Heart left ventricle (tissue), 16 donors: Measurements from ENCODE around the gene SEMA4D. TPM values are rescaled to one million over a fixed set of nuclear protein-coding genes. Genes with fewer than 3 reads are reported as not detected.

ENCODE experiments used
- ATAC-seq, 4 donors: fragments of 200-7000 bp; cut with Tn5 transposase; one replicate each; pipeline ENCODE4 v1.9.1; 2020 to 2022; ENCODE audit warnings: moderate library complexity in 4 of 4, mild to moderate bottlenecking in 3 of 4, moderate number of reproducible peaks in 1 of 4
- DNase-seq, 5 donors: peaks; one replicate each; pipeline ENCODE4 v3.0.0-alpha.2; 2020
- H3K27ac ChIP-seq, 12 donors: fragments of 200-600 bp; sonication (generic) in 4 of 12; one replicate each; pipeline versions ENCODE4 v1.5.0 to v1.8.0; 2016 to 2022; ENCODE audit warnings: mild to moderate bottlenecking in 2 of 12
- H3K27me3 ChIP-seq, 9 donors: fragments of 200-600 bp; sonication (generic) in 2 of 9; one replicate each; pipeline versions ENCODE4 v1.5.1 to v1.8.0; 2016 to 2022; ENCODE audit warnings: mild to moderate bottlenecking in 3 of 9
- H3K36me3 ChIP-seq, 9 donors: fragments of 200-600 bp; sonication (generic) in 2 of 9; one replicate each; pipeline versions ENCODE4 v1.5.0 to v1.8.0; 2018 to 2022; ENCODE audit warnings: mild to moderate bottlenecking in 2 of 9
- H3K4me1 ChIP-seq, 12 donors: fragments of 200-600 bp; sonication (generic) in 4 of 12; one replicate each; pipeline versions ENCODE4 v1.5.0 to v1.8.0; 2016 to 2022; ENCODE audit warnings: mild to moderate bottlenecking in 3 of 12
- H3K4me3 ChIP-seq, 12 donors: fragments of 200-600 bp; sonication (generic) in 4 of 12; one replicate each; pipeline versions ENCODE4 v1.5.0 to v1.8.0; 2017 to 2022; ENCODE audit warnings: mild to moderate bottlenecking in 9 of 12, moderate library complexity in 4 of 12
- H3K9me3 ChIP-seq, 12 donors: fragments of 200-600 bp; sonication (generic) in 4 of 12; one replicate each; pipeline versions ENCODE4 v1.5.0 to v1.8.0; 2016 to 2022; ENCODE audit warnings: mild to moderate bottlenecking in 1 of 12
- CTCF ChIP-seq, 12 donors: fragments of 200-600 bp; sonication (generic) in 4 of 12; IDR thresholded peaks; one replicate each; pipeline versions ENCODE4 v1.5.0 to v1.8.0; 2018 to 2022; ENCODE audit warnings: antibody characterized with exemption in 12 of 12, mild to moderate bottlenecking in 5 of 12
- POLR2A ChIP-seq, 2 donors: fragments of 450-650 bp; IDR thresholded peaks; one replicate each; pipeline ENCODE4 v1.6.1; 2017; ENCODE audit warnings: antibody characterized with exemption in 2 of 2, mild to moderate bottlenecking in 2 of 2, moderate library complexity in 2 of 2
- WGBS, 4 donors: extraction: QIAGEN DNeasy Blood & Tissue Kit in 2 of 4; methylation state at CpG; one replicate each; pipeline versions ENCODE4 v1.1.5 to v1.1.7; 2013 to 2018; 5-methylcytosine and 5-hydroxymethylcytosine counted together
- intact Hi-C, 10 donors: fragments of 100-400 bp; cut with DNase I; formaldehyde crosslinking; loops; one replicate each; pipeline versions ENCODE4 v1.11.1 to v1.14.2; 2022
- polyA plus RNA-seq, 2 donors: library from polyadenylated mRNA; stranded (reverse); fragments of 200-250 nt; gene quantifications; one replicate each; pipeline ENCODE4 v1.2.3, GENCODE V29; 2013
- total RNA-seq, 9 donors: library from RNA; depleted of rRNA in 2 of 9; stranded (reverse); fragments of >200 nt in 2 of 9; fragmentation: NEBNext Ultra II Directional in 3 of 9; extraction: Animal tissue kit (Norgen Biotek cat#: 25700) in 3 of 9; gene quantifications; one replicate each; pipeline versions ENCODE4 v1.1.0 to v1.2.4, GENCODE V29; 2016 to 2023
- donor health status: ischemic (EF 13 %, LVEDD 7.1; RV severe dilation, severe dysfunction).
- donor health status: healthy with polysubstance abuse.
- donor health status: DM: no; HTN: yes; CAD: no.
- donor health status: DM: no; HTN: no; CAD: no.
- donor health status: ischemic (EF 25% LVEDD 6.9; RV normal size, moderate dysfunction).
- donor health status: ischemic (EF 25% LVEDD 5.7; RV mildly dilated, moderate dysfunction).
- donor health status: healthy.
- donor health status: DM: yes; HTN: yes; CAD: no.
- donor health status: ischemic (EF 35%, LVEDD 5.7; RV mildly dilated, moderate dysfunction).
- donor health status: nonischemic (EF 11% LVEDD 7.7; RV severe dilation, severe dysfunction).
- donor health status: DM: yes; HTN: yes; CAD: no.
- donor health status: PGD.
- donor health status: ischemic (EF 29% LVEDD 5.4; RV normal size, mild dysfunction).
- donor health status: nonischemic (EF 23%, LVEDD 6.1; RV moderate dilation, normal function).

Gene SEMA4D
- total and polyA plus RNA-seq, 11 donors: 4.0 to 59.8 (median 20.2) TPM

GRCh38 chr9:89428901-89429890, 68.7 kb downstream of the SEMA4D start:
- H3K9me3 ChIP-seq: no peaks in the 10 kb centered on the region
- no peak overlapping the region for H3K4me3 ChIP-seq
- H3K27me3 ChIP-seq: no peaks in the 10 kb centered on the region
- peak in 3 of 12 donors; percentile 5 to 13 (median 11) for TF ChIP-seq CTCF (IDR thresholded peaks at IDR 0.05)
- no peak for TF ChIP-seq POLR2A (IDR thresholded peaks at IDR 0.05)
- peaks cover 0 to 78% (median 14%) of the 10 kb centered on the region in 12 donors for H3K4me1 ChIP-seq
- 89 to 93% (median 91%) methylated on average over 23 to 25 of the region's 25 CpGs for whole genome bisulfite sequencing, 4 donors
- no peak overlapping the region for H3K27ac ChIP-seq
- DNase-seq (peak in 1 of 5 donors; percentile 36), ATAC-seq (no peak)
- intact Hi-C loops: no loop called here
- H3K36me3 ChIP-seq: no peaks in the 10 kb centered on the region

DNA sequence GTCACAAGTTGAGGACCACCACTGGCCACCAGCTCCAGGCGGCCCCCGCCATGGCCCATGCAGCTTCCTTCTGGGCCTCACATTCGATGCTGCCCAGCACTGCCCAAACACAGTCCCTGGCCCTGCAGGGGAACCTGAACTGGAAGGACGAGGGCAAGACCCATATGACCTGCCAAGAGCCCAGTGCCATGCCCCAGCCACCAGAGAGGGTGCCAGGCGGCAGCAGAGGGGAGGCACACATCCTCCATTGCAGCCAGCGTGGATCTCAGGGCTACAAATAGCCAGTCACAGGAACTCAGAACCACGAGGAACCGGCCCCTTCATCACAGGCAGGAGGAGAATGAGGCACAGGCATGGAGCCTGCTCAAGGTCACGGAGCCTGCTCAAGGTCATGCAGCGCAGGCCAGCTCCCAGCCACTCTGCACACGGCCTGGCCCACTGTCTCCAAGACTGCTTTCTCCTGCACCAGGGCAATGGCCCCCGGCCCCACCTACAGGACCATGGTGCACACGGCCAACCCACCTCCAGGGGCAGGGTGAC, 69.6 kb downstream of the SEMA4D start:
- peak in 1 of 5 donors; percentile 53 for DNase-seq
- H3K27ac ChIP-seq: no peak overlapping the region
- WGBS, 4 donors: 75 to 97% (median 87%) methylated on average over 5 to 13 of the region's 13 CpGs
- H3K36me3 ChIP-seq: no peaks in the 10 kb centered on the region
- H3K9me3 ChIP-seq: no peaks in the 10 kb centered on the region
- peaks cover 0 to 80% (median 14%) of the 10 kb centered on the region in 12 donors for H3K4me1 ChIP-seq
- no peak overlapping the region for H3K4me3 ChIP-seq
- no peaks in the 10 kb centered on the region for H3K27me3 ChIP-seq
- intact Hi-C loops: no loop called here
- ATAC-seq: no peak
- TF ChIP-seq POLR2A (IDR thresholded peaks at IDR 0.05): no peak
- TF ChIP-seq CTCF (IDR thresholded peaks at IDR 0.05): no peak

- ATAC-seq: no peak
- no peaks in the 10 kb centered on the region for H3K27me3 ChIP-seq
- peaks cover 0 to 83% (median 11%) of the 10 kb centered on the region in 12 donors for H3K4me1 ChIP-seq
- intact Hi-C loops: no loop called here
- no peak overlapping the region for H3K4me3 ChIP-seq
- H3K27ac ChIP-seq: peak overlapping the region in 1 of 12 donors; percentile 49
- 91 to 96% (median 94%) methylated on average over 7 to 17 of the region's 17 CpGs for WGBS, 4 donors
- no peaks in the 10 kb centered on the region for H3K36me3 ChIP-seq
- TF ChIP-seq POLR2A (IDR thresholded peaks at IDR 0.05) (no peak), CTCF (IDR thresholded peaks at IDR 0.05) (no peak)
- peak in 1 of 5 donors; percentile 52 for DNase-seq
- no peaks in the 10 kb centered on the region for H3K9me3 ChIP-seq
Observed at GRCh38 chr9:89427621-89428221, 70.2 kb downstream of the SEMA4D start.
